ENCODE data around the gene PLS3. TPM values are rescaled to one million over a fixed set of nuclear protein-coding genes. Genes with fewer than 3 reads are reported as not detected.

Gene PLS3
- total and polyA plus RNA-seq, 9 of the 15 experiments (the other 6 are each of a cell fraction or from before 2014, with no cell fraction given): 0.03 to 0.42 (median 0.03) TPM; not detected in 4

GRCh38 chrX:115694028-115694427 is 133.1 kb downstream of the PLS3 start:
- Histone ChIP-seq H3K9me1 (ENCODE audit: control insufficient read depth, insufficient read depth, low read length) (no peaks in the 10 kb centered on the region), H4K20me1 (replicated peaks; ENCODE audit: control insufficient read depth, insufficient read depth, low read length) (no peaks in the 10 kb centered on the region), H3K9me3 (replicated peaks; ENCODE audit: control insufficient read depth, insufficient read depth, low read depth, low read length) (no peaks in the 10 kb centered on the region), H3K4me1 (replicated peaks in 1 of 2; ENCODE audit: control insufficient read depth in 2 of 2, insufficient read depth in 2 of 2, low read length in 2 of 2) (no peaks in the 10 kb centered on the region), H3K4me2 (ENCODE audit: insufficient read depth, low read length) (no peak overlapping the region), H3K4me3 (no peak overlapping the region), H3K9ac (ENCODE audit: insufficient read depth in 1 of 2, low read depth in 2 of 2, low read length in 2 of 2) (no peak overlapping the region), H3K27me3 (ENCODE audit: control insufficient read depth in 2 of 2, insufficient read depth in 2 of 2, low read length in 2 of 2) (no peaks in the 10 kb centered on the region), H2AFZ (ENCODE audit: low read depth, low read length) (no peak overlapping the region), H3K79me2 (ENCODE audit: control insufficient read depth, insufficient read depth, low read length) (no peaks in the 10 kb centered on the region), H3K27ac (ENCODE audit: extremely low read depth, low read depth, low read length) (no peak overlapping the region), H3K36me3 (ENCODE audit: control insufficient read depth, insufficient read depth, low read length) (no peaks in the 10 kb centered on the region)
- no peak for ATAC-seq
- no peak for DNase-seq (ENCODE audit: extremely low read depth in 1 of 4, low spot score in 3 of 4)
- intact Hi-C loops (cut with micrococcal nuclease) (no loop called here), in situ Hi-C loops (cut with MboI) (loop anchor here (25.0 kb wide), 1 partner anchor 193 kb away; no protein-coding TSS in a partner anchor)
- ChIA-PET POLR2A (no interaction called here), CTCF (ENCODE audit: low intra/inter-chr PET ratio) (no interaction called here)
- BruUV-seq (replicated peaks): no TSS peak
- TF ChIP-seq KDM1A (IDR thresholded peaks at IDR 0.05) (no peak), SAP30 (IDR thresholded peaks at IDR 0.05; ENCODE audit: borderline replicate concordance, insufficient read depth, low read depth, low read length, poor library complexity, severe bottlenecking) (no peak), ZNF184 (CRISPR knock-in tag; IDR thresholded peaks at IDR 0.05) (no peak), KLF13 (tag; IDR thresholded peaks at IDR 0.05; ENCODE audit: borderline replicate concordance, low read depth) (no peak), ZNF780A (CRISPR knock-in tag; IDR thresholded peaks at IDR 0.05) (no peak), CUX1 (CRISPR knock-in tag; IDR thresholded peaks at IDR 0.05) (no peak)
- FAIRE-seq: no peak
- WGBS (ENCODE audit: insufficient coverage, low coverage, missing lambda C conversion rate): 0% methylated on average over 6 of the region's 6 CpGs
